HG03342 (cell line): ENCODE results near the gene GCDH.
"Not testable (repeated sequence)": the region's sequence is repeated elsewhere in the genome, so short reads cannot be mapped to it uniquely, and the experiment has no call there.

Experiments used
- ATAC-seq: cut with Tn5 transposase; IDR thresholded peaks from one replicate; pipeline ENCODE4 v1.9.1; 2021; ENCODE audit warnings: mild to moderate bottlenecking, moderate library complexity; ENCODE audit not compliant: unreplicated experiment

The GCDH gene

GRCh38 chr19:12899891-12900518 is 9.0 kb downstream of the GCDH start:
- peak; percentile 76 for ATAC-seq

- no peak for ATAC-seq
Measured at GRCh38 chr19:12907166-12907565, 16.2 kb downstream of the GCDH start.

DNA sequence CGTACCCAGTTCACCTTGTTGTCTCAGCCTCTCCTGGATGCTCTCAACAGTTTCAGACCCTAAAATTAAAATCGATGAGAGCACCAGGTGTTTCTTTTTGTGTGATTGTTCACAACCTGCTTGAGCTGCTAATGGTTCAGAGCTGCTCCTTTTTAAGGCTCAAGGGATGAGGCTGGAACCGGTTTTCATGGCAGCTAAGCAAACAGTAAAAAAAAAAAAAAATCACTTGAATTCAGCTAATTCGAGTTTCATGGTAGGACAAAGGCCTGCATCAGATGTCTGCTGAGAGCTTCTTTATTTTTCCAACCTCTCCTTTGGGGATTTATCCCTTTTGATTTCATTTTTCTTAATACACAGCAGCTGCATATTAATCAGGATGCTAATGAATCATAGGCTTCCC is 21.6 kb downstream of the GCDH start:
- ATAC-seq, result no peak

DNA sequence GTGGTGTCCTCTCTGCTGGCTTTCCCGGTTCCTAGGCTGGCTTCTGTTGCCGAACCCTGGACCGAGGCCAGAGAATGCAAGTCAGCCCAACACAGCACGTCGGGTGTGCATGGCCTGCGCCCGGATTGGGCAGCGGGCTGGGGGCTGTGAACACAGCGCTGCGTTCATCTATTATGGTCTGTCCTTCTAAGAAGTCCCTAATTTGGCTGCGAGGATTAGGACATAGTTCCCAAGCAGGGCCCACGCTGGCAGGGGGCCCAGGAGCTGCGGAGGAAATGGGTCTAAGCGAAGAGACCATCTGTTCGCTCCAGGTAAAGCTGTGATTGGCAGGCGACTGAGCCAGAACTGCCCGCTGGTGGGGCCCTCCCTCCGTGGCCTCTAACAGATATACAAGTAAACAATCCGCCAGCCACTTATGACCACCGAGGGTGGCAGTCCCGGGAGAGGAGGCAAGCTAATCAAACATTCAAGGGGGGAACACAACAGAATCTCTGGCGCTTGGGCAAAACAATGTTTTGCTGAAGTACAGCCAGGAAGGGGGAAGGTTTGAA is 22.1 kb downstream of the GCDH start:
- no peak for ATAC-seq

- no peak for ATAC-seq
Measured at GRCh38 chr19:12913851-12914690, 23.1 kb downstream of the GCDH start.

GRCh38 chr19:12915860-12916259 is 24.9 kb downstream of the GCDH start:
- not testable (repeated sequence) for ATAC-seq

DNA sequence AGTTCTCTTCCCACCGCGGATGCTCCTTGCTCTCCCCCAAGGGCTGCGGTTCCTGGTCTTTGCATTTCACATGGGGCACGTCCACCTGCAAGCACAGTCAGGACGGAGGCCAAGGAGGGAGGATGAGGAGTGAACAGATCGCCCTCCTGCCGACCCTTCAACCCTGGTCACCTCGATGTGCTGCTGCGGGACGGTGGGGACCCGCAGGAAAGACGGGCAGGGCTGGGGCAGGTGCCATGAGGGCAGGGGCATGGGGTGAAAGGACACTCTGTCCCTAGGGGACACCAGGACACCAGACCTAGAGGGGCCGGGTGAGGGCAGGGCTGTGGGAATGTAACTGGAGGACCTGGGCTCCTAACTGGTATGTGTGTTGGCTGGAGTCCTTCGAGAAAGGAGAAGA is 27.3 kb downstream of the GCDH start:
- ATAC-seq, result no peak

DNA sequence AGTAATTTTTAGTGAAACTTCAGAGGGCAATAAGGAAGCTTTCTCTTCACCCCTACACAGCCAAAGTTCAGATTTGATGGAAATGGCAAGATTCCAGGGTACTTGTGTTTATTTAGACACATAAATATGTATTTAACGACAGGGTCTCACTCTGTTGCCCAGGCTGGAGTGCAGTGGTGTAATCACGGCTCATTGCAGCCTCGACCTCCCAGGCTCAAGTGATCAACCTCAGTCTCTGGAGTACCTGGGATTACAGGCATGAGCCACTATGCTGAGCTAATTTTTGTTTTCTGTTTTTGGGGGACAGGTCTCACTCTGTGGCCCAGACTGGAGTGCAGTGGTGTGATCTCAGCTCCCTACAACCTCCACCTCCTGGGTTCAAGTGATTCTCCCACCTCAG is 30.1 kb downstream of the GCDH start:
- ATAC-seq, result no peak

DNA sequence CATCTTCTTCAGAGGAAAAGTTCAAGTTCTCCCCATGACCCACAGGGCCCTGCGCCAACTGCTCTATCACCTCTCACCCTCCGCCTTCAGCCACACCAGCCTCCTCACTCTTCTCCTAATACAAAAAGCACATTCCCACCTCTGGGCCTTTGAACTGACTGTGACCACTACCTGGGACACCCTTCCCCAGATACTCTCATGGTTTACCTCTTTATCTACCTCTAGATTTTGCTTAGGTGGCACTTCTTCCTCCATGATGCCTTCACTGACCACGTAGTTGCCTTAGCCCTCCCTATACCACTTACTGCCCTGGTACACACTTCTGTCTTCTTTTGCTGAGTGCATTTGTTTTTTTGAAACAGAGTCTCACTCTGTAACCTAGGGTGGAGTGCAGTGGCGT is 32.0 kb downstream of the GCDH start:
- no peak for ATAC-seq

GRCh38 chr19:12924621-12925310 is 33.8 kb downstream of the GCDH start:
- ATAC-seq, result no peak

GRCh38 chr19:12930002-12930645 is 39.2 kb downstream of the GCDH start:
- ATAC-seq, result no peak

- no peak for ATAC-seq
Measured at GRCh38 chr19:12932392-12933286, 41.7 kb downstream of the GCDH start.

- peak; percentile 26 for ATAC-seq
Measured at GRCh38 chr19:12933287-12934072, 42.5 kb downstream of the GCDH start, which contains the start of gene FARSA. FARSA (minus strand) TSS chr19:12933711; CDS start chr19:12933696, 15 bp downstream.

- ATAC-seq, result no peak
Measured at GRCh38 chr19:12935071-12935470, 44.1 kb downstream of the GCDH start.

GRCh38 chr19:12936582-12936981 is 45.6 kb downstream of the GCDH start:
- ATAC-seq, result no peak

GRCh38 chr19:12937093-12937926 is 46.4 kb downstream of the GCDH start:
- ATAC-seq, result no peak

GRCh38 chr19:12937927-12938778 is 47.2 kb downstream of the GCDH start, which contains the start of gene CALR:
CALR (plus strand) TSS chr19:12938609; CDS start chr19:12938680, 71 bp downstream.
- peak; percentile 81 for ATAC-seq
